Muscle of back (tissue), 11 donors: ENCODE measurements around the gene EAF1. TPM values are rescaled to one million over a fixed set of nuclear protein-coding genes. Genes with fewer than 3 reads are reported as not detected.
"Not testable (repeated sequence)": the region's sequence is repeated elsewhere in the genome, so short reads cannot be mapped to it uniquely, and the experiment has no call there.

Source experiments
- DNase-seq, 3 donors: peaks; one replicate each; pipeline versions ENCODE4 v3.0.0 to v3.0.0-alpha.2; 2013
- polyA plus RNA-seq, 10 donors: library from polyadenylated mRNA; unstranded; fragments of 120-200 nt; gene quantifications; one replicate each; pipeline ENCODE4 v1.2.1, GENCODE V29; 2013; ENCODE audit not compliant: insufficient read length in 10 of 10

Gene EAF1
- polyA plus RNA-seq, 10 donors, result 9.9 to 17.0 (median 12.9) TPM

DNA sequence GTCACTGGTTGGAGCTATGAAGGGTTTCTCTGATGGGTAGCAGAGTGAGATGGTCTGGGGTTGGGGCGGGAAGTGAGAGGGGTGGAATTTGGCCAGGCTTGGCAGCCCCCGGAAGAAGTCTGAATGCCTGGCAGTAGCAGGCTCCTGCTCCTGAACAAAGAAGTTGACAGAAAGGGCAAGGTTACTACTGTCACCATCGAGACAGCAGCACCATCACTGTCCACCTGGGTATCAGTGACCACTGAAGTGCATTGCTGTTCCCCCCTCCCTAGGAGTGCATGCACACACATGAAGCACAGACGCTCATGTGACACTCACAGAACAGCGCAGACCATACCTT lies 51.2 kb downstream of the EAF1 start:
- DNase-seq, result no peak

- DNase-seq, result no peak
Measured at GRCh38 chr3:15479400-15480224, 52.2 kb downstream of the EAF1 start.

DNA sequence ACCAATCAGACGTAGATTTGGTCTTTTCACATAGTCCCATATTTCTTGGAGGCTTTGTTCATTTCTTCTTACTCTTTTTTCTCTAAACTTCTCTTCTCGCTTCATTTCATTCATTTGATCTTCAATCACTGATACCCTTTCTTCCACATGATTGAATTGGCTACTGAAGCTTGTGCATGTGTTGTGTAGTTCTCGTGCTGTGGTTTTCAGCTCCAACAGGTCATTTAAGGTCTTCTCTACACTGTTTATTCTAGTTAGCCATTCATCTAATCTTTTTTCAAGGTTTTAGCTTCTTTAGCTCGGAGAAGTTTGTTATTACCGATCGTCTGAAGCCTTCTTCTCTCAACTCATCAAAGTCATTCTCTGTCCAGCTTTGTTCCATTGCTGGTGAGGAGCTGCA lies 57.2 kb downstream of the EAF1 start:
- DNase-seq, result not testable (repeated sequence)

DNA sequence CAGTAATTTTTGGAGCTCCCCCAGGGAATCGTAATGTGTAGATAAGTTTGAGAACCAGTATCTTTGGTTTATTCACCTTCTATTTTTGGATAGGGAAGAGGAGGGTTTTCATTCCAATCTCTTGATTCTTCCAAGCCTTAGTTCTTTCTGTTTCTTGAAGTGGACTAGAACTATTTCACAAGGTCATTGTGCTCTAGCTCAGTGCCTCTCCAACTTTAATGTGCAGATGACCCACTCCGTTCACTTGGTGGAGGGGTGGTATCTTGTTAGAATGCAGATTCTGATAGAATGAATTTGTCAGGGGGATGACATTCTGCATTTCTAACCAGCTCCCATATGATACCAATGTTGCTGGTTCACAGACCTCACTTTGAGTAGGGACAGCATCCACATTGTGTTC lies 58.6 kb downstream of the EAF1 start:
- no peak for DNase-seq

GRCh38 chr3:15486979-15487378 lies 59.6 kb downstream of the EAF1 start:
- no peak for DNase-seq

- DNase-seq, result no peak
Measured at GRCh38 chr3:15488002-15488401, 60.6 kb downstream of the EAF1 start.

GRCh38 chr3:15490158-15490557 lies 62.8 kb downstream of the EAF1 start:
- no peak for DNase-seq

GRCh38 chr3:15491143-15491542 lies 63.7 kb downstream of the EAF1 start:
- no peak for DNase-seq

Other genes with a start within 250 kb of the EAF1 start
- gene CAPN7, start 221.4 kb upstream of the EAF1 start, polyA plus RNA-seq, result 10 to 100 TPM; 22.2 to 36.3 (median 27.6) TPM
- gene SH3BP5, start 95.0 kb upstream of the EAF1 start, polyA plus RNA-seq, result 10 to 100 TPM; 25.1 to 53.7 (median 35.4) TPM
- gene METTL6, start 54 bp upstream of the EAF1 start, polyA plus RNA-seq, result 10 to 100 TPM; 13.6 to 22.1 (median 16.6) TPM
- gene COLQ, start 94.1 kb downstream of the EAF1 start, polyA plus RNA-seq, result 10 to 100 TPM; 16.6 to 36.2 (median 30.6) TPM
- gene HACL1, start 174.0 kb downstream of the EAF1 start, polyA plus RNA-seq, result 10 to 100 TPM in 1 of 10 donors, 1 to 10 TPM in 9; 6.8 to 11.0 (median 8.1) TPM
- 10 to 100 TPM; 11.2 to 14.9 (median 12.5) TPM for gene BTD, start 174.1 kb downstream of the EAF1 start, polyA plus RNA-seq